Keratinocyte (primary cell): ENCODE data around the gene COL9A3. TPM values are rescaled to one million over a fixed set of nuclear protein-coding genes. Genes with fewer than 3 reads are reported as not detected.

Experiments
- DNase-seq: peaks from one replicate; pipeline ENCODE4 v3.0.0-alpha.2; 2011; ENCODE audit warnings: low read depth, missing footprints, low spot score
- FAIRE-seq: peaks from 2 replicates; lab custom pipeline; 2011; peaks lifted over from hg19 to GRCh38; lab: Jason Lieb, UNC
- H2AFZ ChIP-seq: 2 replicates; pipeline ENCODE4 v1.6.0; 2012; ENCODE audit warnings: low read length, control low read depth, inconsistent platforms; ENCODE audit not compliant: control insufficient read depth
- H3K27ac ChIP-seq: 2 replicates; pipeline ENCODE4 v1.5.1; 2011; ENCODE audit warnings: low read length; ENCODE audit not compliant: control insufficient read depth, insufficient read depth
- H3K27me3 ChIP-seq: 3 replicates; pipeline ENCODE4 v1.6.0; 2011; ENCODE audit warnings: low read length; ENCODE audit not compliant: control insufficient read depth, insufficient read depth; ENCODE audit errors: extremely low read depth
- H3K36me3 ChIP-seq, 2 experiments: 2 replicates in 1 of 2; 3 replicates in 1 of 2; pipeline ENCODE4 v1.5.1; 2011; ENCODE audit warnings: low read length in 2 of 2, mild to moderate bottlenecking in 1 of 2; ENCODE audit not compliant: control insufficient read depth in 2 of 2, insufficient read depth in 2 of 2; ENCODE audit errors: extremely low read depth in 1 of 2
- H3K4me1 ChIP-seq: 3 replicates; pipeline ENCODE4 v1.5.1; 2011; ENCODE audit warnings: low read length; ENCODE audit not compliant: control insufficient read depth, insufficient read depth; ENCODE audit errors: extremely low read depth
- H3K4me2 ChIP-seq: 3 replicates; pipeline ENCODE4 v1.6.0; 2011; ENCODE audit warnings: low read depth, low read length; ENCODE audit not compliant: control insufficient read depth, insufficient read depth; ENCODE audit errors: extremely low read depth
- H3K4me3 ChIP-seq, 3 experiments: fragments of 200-600 bp in 1 of 3; sonication (generic) in 1 of 3; 2 replicates in 2 of 3; 3 replicates in 1 of 3; pipeline ENCODE4 v1.5.1; 2011 to 2016; ENCODE audit warnings: low read length in 3 of 3, mild to moderate bottlenecking in 3 of 3, control low read depth in 2 of 3, inconsistent platforms in 1 of 3, low read depth in 1 of 3, mixed read lengths in 1 of 3, mixed run types in 1 of 3, moderate library complexity in 1 of 3; ENCODE audit not compliant: control insufficient read depth in 2 of 3, insufficient read depth in 2 of 3; ENCODE audit errors: extremely low read depth in 1 of 3
- H3K79me2 ChIP-seq: 2 replicates; pipeline ENCODE4 v1.6.0; 2012; ENCODE audit warnings: low read length; ENCODE audit not compliant: control insufficient read depth, insufficient read depth
- H3K9ac ChIP-seq: 3 replicates; pipeline ENCODE4 v1.6.0; 2011; ENCODE audit warnings: low read length; ENCODE audit not compliant: control insufficient read depth, insufficient read depth; ENCODE audit errors: extremely low read depth
- H3K9me1 ChIP-seq: 3 replicates; pipeline ENCODE4 v1.6.0; 2011; ENCODE audit warnings: low read length; ENCODE audit not compliant: control insufficient read depth, insufficient read depth; ENCODE audit errors: extremely low read depth
- H3K9me3 ChIP-seq: 2 replicates; pipeline ENCODE4 v1.5.1; 2012; ENCODE audit warnings: low read depth, low read length; ENCODE audit not compliant: control insufficient read depth
- H4K20me1 ChIP-seq: 3 replicates; pipeline ENCODE4 v1.6.0; 2011; ENCODE audit warnings: low read length; ENCODE audit not compliant: control insufficient read depth, insufficient read depth; ENCODE audit errors: extremely low read depth
- CTCF ChIP-seq, 3 experiments: IDR thresholded peaks in 1 of 3; conservative IDR thresholded peaks in 1 of 3; optimal IDR thresholded peaks in 1 of 3; 2 replicates in 2 of 3; 3 replicates in 1 of 3; pipeline versions ENCODE3 to v1.5.1; 2011; ENCODE audit warnings: low read length in 3 of 3, mild to moderate bottlenecking in 3 of 3, moderate library complexity in 2 of 3, control low read depth in 1 of 3, inconsistent platforms in 1 of 3; ENCODE audit not compliant: insufficient read depth in 2 of 3; ENCODE audit errors: extremely low read depth in 1 of 3
- EZH2 ChIP-seq: IDR thresholded peaks from one replicate; pipeline ENCODE4 v1.6.1; 2012; ENCODE audit warnings: inconsistent platforms, mild to moderate bottlenecking, low read length, moderate library complexity
- dilution Hi-C: fragments of 300-500 bp; cut with MboI; formaldehyde crosslinking; loops from one replicate; pipeline ENCODE4 v1.7.0; 2020; ENCODE audit warnings: low sequenced_read_pairs; ENCODE audit not compliant: extremely low pct_ligation_motif_present
- polyA plus RNA-seq, 5 experiments: library from polyadenylated mRNA; depleted of rRNA in 3 of 5; stranded (reverse) in 3 of 5; stranded (forward) in 1 of 5; unstranded in 1 of 5; fragments of >200 nt; gene quantifications; 1 replicate in 1 of 5; 2 replicates in 3 of 5; 3 replicates in 1 of 5; pipeline versions ENCODE4 v1.2.1 to v1.2.3, GENCODE V29; 2011 to 2012; ENCODE audit warnings: missing spikeins in 2 of 5, low read depth in 1 of 5, low replicate concordance in 1 of 5

The COL9A3 gene
- polyA plus RNA-seq, 1 donor (not counting 4 experiments of a cell fraction or from before 2014, with no cell fraction given), result 4.8 TPM

- H3K9me3 ChIP-seq, result no peaks in the 10 kb centered on the region
- FAIRE-seq, result no peak
- H3K4me3 ChIP-seq, result no peak overlapping the region
- no peaks in the 10 kb centered on the region for H3K36me3 ChIP-seq
- no peak overlapping the region for H3K4me2 ChIP-seq
- dilution Hi-C loops, result no loop called here
- peaks cover 29% of the 10 kb centered on the region for H3K4me1 ChIP-seq
- no peak overlapping the region for H3K27ac ChIP-seq
- H3K9me1 ChIP-seq, result no peaks in the 10 kb centered on the region
- no peak overlapping the region for H3K9ac ChIP-seq
- DNase-seq, result no peak
- H3K79me2 ChIP-seq, result no peaks in the 10 kb centered on the region
- H3K27me3 ChIP-seq, result no peaks in the 10 kb centered on the region
- no peaks in the 10 kb centered on the region for H4K20me1 ChIP-seq
- TF ChIP-seq CTCF (optimal IDR thresholded peaks at IDR 0.05 in 1 of 3, IDR thresholded peaks at IDR 0.05 in 1 of 3, conservative IDR thresholded peaks at IDR 0.05 in 1 of 3; ENCODE audit: extremely low read depth in 1 of 3, insufficient read depth in 2 of 3, low read length in 3 of 3) (no peak), EZH2 (no peak)
- no peak overlapping the region for H2AFZ ChIP-seq
These were observed 13.4 kb downstream of the COL9A3 start for GRCh38 chr20:62830251-62830650.

- no peak for FAIRE-seq
- H3K79me2 ChIP-seq, result no peaks in the 10 kb centered on the region
- no peak overlapping the region for H3K4me2 ChIP-seq
- H3K27ac ChIP-seq, result no peak overlapping the region
- H3K4me1 ChIP-seq, result peaks cover 29% of the 10 kb centered on the region
- no peak for DNase-seq
- TF ChIP-seq CTCF (optimal IDR thresholded peaks at IDR 0.05 in 1 of 3, IDR thresholded peaks at IDR 0.05 in 1 of 3, conservative IDR thresholded peaks at IDR 0.05 in 1 of 3; ENCODE audit: extremely low read depth in 1 of 3, insufficient read depth in 2 of 3, low read length in 3 of 3) (no peak), EZH2 (no peak)
- dilution Hi-C loops, result no loop called here
- no peak overlapping the region for H3K4me3 ChIP-seq
- H3K9me1 ChIP-seq, result no peaks in the 10 kb centered on the region
- no peak overlapping the region for H3K9ac ChIP-seq
- H4K20me1 ChIP-seq, result no peaks in the 10 kb centered on the region
- no peak overlapping the region for H2AFZ ChIP-seq
- no peaks in the 10 kb centered on the region for H3K36me3 ChIP-seq
- no peaks in the 10 kb centered on the region for H3K9me3 ChIP-seq
- H3K27me3 ChIP-seq, result no peaks in the 10 kb centered on the region
These were observed 14.0 kb downstream of the COL9A3 start for GRCh38 chr20:62830821-62831220.
